HUES64 (cell line): Measurements from ENCODE around the gene FYN.

Experiments
- H3K27ac ChIP-seq: 2 replicates; pipeline ENCODE4 v1.7.0; 2013; ENCODE audit warnings: low read depth, low read length, inconsistent platforms
- H3K27me3 ChIP-seq: 2 replicates; pipeline ENCODE4 v1.6.1; 2013; ENCODE audit warnings: mild to moderate bottlenecking, low read length; ENCODE audit not compliant: insufficient read depth
- H3K36me3 ChIP-seq: 2 replicates; pipeline ENCODE4 v1.6.1; 2013; ENCODE audit warnings: mild to moderate bottlenecking, low read length; ENCODE audit not compliant: insufficient read depth
- H3K4me1 ChIP-seq: 2 replicates; pipeline ENCODE4 v1.6.1; 2013; ENCODE audit warnings: mild to moderate bottlenecking, low read length, moderate library complexity; ENCODE audit not compliant: insufficient read depth
- H3K4me3 ChIP-seq: 2 replicates; pipeline ENCODE4 v1.5.1; 2013; ENCODE audit warnings: mild to moderate bottlenecking, low read length, moderate library complexity
- H3K9ac ChIP-seq: 2 replicates; pipeline ENCODE4 v1.6.1; 2013; ENCODE audit warnings: mild to moderate bottlenecking, low read depth, low read length
- H3K9me3 ChIP-seq: 2 replicates; pipeline ENCODE4 v1.6.1; 2013; ENCODE audit warnings: low read depth, low read length; ENCODE audit not compliant: insufficient read depth
- WGBS: fragments of 150-250, 120-280 bp; methylation state at CpG from one replicate; pipeline ENCODE4 v1.1.7; 2013; ENCODE audit warnings: missing lambda C conversion rate; 5-methylcytosine and 5-hydroxymethylcytosine counted together

FYN gene

GRCh38 chr6:111813677-111814310 is 59.5 kb downstream of the FYN start:
- H3K4me1 ChIP-seq, result peaks cover 19% of the 10 kb centered on the region

GRCh38 chr6:111813237-111813636 is 60.0 kb downstream of the FYN start:
- Histone ChIP-seq H3K36me3 (no peaks in the 10 kb centered on the region), H3K27me3 (no peaks in the 10 kb centered on the region), H3K9ac (no peak overlapping the region), H3K9me3 (no peaks in the 10 kb centered on the region), H3K4me3 (no peak overlapping the region), H3K4me1 (peaks cover 19% of the 10 kb centered on the region), H3K27ac (no peak overlapping the region)

More at GRCh38 chr6:111813677-111814310, 59.5 kb downstream of the FYN start:
- H3K27me3 ChIP-seq, result no peaks in the 10 kb centered on the region
- H3K27ac ChIP-seq, result no peak overlapping the region
- 82% methylated on average over 7 of the region's 8 CpGs for WGBS
- no peaks in the 10 kb centered on the region for H3K36me3 ChIP-seq
- no peak overlapping the region for H3K4me3 ChIP-seq
- no peaks in the 10 kb centered on the region for H3K9me3 ChIP-seq
- H3K9ac ChIP-seq, result no peak overlapping the region

GRCh38 chr6:111812060-111813038 is 60.9 kb downstream of the FYN start:
- no peak overlapping the region for H3K27ac ChIP-seq
- no peak overlapping the region for H3K9ac ChIP-seq
- H3K4me1 ChIP-seq, result peaks cover 21% of the 10 kb centered on the region
- 53% methylated on average over 7 of the region's 8 CpGs for WGBS
- H3K9me3 ChIP-seq, result no peaks in the 10 kb centered on the region
- H3K36me3 ChIP-seq, result no peaks in the 10 kb centered on the region
- H3K4me3 ChIP-seq, result no peak overlapping the region
- H3K27me3 ChIP-seq, result no peaks in the 10 kb centered on the region

- 86% methylated on average over 9 of the region's 10 CpGs for WGBS
- H3K27me3 ChIP-seq, result no peaks in the 10 kb centered on the region
- peaks cover 34% of the 10 kb centered on the region for H3K4me1 ChIP-seq
- no peak overlapping the region for H3K27ac ChIP-seq
- H3K9me3 ChIP-seq, result no peaks in the 10 kb centered on the region
- no peaks in the 10 kb centered on the region for H3K36me3 ChIP-seq
- no peak overlapping the region for H3K4me3 ChIP-seq
- H3K9ac ChIP-seq, result no peak overlapping the region
Observed at GRCh38 chr6:111810294-111811131, 62.7 kb downstream of the FYN start.

GRCh38 chr6:111809766-111810165 is 63.5 kb downstream of the FYN start:
- Histone ChIP-seq H3K9me3 (no peaks in the 10 kb centered on the region), H3K4me3 (no peak overlapping the region), H3K27ac (no peak overlapping the region), H3K27me3 (no peaks in the 10 kb centered on the region), H3K9ac (no peak overlapping the region), H3K4me1 (peaks cover 36% of the 10 kb centered on the region), H3K36me3 (no peaks in the 10 kb centered on the region)

GRCh38 chr6:111809264-111809663 is 64.0 kb downstream of the FYN start:
- no peak overlapping the region for H3K4me3 ChIP-seq
- H3K27ac ChIP-seq, result no peak overlapping the region
- H3K9me3 ChIP-seq, result no peaks in the 10 kb centered on the region
- WGBS, result 87% methylated on average over 5 of the region's 5 CpGs
- no peaks in the 10 kb centered on the region for H3K36me3 ChIP-seq
- no peaks in the 10 kb centered on the region for H3K27me3 ChIP-seq
- peaks cover 36% of the 10 kb centered on the region for H3K4me1 ChIP-seq
- H3K9ac ChIP-seq, result no peak overlapping the region

- WGBS, result 92% methylated on average over 5 of the region's 5 CpGs
- peaks cover 36% of the 10 kb centered on the region for H3K4me1 ChIP-seq
- no peak overlapping the region for H3K27ac ChIP-seq
- no peaks in the 10 kb centered on the region for H3K27me3 ChIP-seq
- H3K9ac ChIP-seq, result no peak overlapping the region
- H3K9me3 ChIP-seq, result no peaks in the 10 kb centered on the region
- H3K4me3 ChIP-seq, result no peak overlapping the region
- H3K36me3 ChIP-seq, result no peaks in the 10 kb centered on the region
Observed at GRCh38 chr6:111808493-111808892, 64.8 kb downstream of the FYN start.

- H3K27me3 ChIP-seq, result no peaks in the 10 kb centered on the region
- 93% methylated on average over 8 of the region's 9 CpGs for WGBS
Observed at GRCh38 chr6:111806561-111807497, 66.4 kb downstream of the FYN start.

GRCh38 chr6:111806165-111806547 is 67.1 kb downstream of the FYN start:
- H3K9ac ChIP-seq, result no peak overlapping the region
- WGBS, result 93% methylated on average over 5 of the region's 5 CpGs
- H3K4me1 ChIP-seq, result peaks cover 25% of the 10 kb centered on the region
- no peak overlapping the region for H3K27ac ChIP-seq
- H3K27me3 ChIP-seq, result no peaks in the 10 kb centered on the region
- no peak overlapping the region for H3K4me3 ChIP-seq
- no peaks in the 10 kb centered on the region for H3K9me3 ChIP-seq
- no peaks in the 10 kb centered on the region for H3K36me3 ChIP-seq

More at GRCh38 chr6:111806561-111807497, 66.4 kb downstream of the FYN start:
- Histone ChIP-seq H3K4me3 (no peak overlapping the region), H3K27ac (no peak overlapping the region), H3K9ac (no peak overlapping the region), H3K9me3 (no peaks in the 10 kb centered on the region), H3K4me1 (peaks cover 26% of the 10 kb centered on the region), H3K36me3 (no peaks in the 10 kb centered on the region)

GRCh38 chr6:111805511-111806164 is 67.6 kb downstream of the FYN start:
- WGBS, result 84% methylated on average over 7 of the region's 7 CpGs
- Histone ChIP-seq H3K4me1 (peaks cover 21% of the 10 kb centered on the region), H3K9ac (no peak overlapping the region)

More at GRCh38 chr6:111805511-111806164, 67.6 kb downstream of the FYN start:
- H3K27me3 ChIP-seq, result no peaks in the 10 kb centered on the region
- H3K9me3 ChIP-seq, result no peaks in the 10 kb centered on the region
- H3K36me3 ChIP-seq, result no peaks in the 10 kb centered on the region
- H3K4me3 ChIP-seq, result no peak overlapping the region
- no peak overlapping the region for H3K27ac ChIP-seq
